ENCODE measurements around the gene KRTAP5-9.
"Not testable (repeated sequence)": the region's sequence is repeated elsewhere in the genome, so short reads cannot be mapped to it uniquely, and the experiment has no call there.

The KRTAP5-9 gene

DNA sequence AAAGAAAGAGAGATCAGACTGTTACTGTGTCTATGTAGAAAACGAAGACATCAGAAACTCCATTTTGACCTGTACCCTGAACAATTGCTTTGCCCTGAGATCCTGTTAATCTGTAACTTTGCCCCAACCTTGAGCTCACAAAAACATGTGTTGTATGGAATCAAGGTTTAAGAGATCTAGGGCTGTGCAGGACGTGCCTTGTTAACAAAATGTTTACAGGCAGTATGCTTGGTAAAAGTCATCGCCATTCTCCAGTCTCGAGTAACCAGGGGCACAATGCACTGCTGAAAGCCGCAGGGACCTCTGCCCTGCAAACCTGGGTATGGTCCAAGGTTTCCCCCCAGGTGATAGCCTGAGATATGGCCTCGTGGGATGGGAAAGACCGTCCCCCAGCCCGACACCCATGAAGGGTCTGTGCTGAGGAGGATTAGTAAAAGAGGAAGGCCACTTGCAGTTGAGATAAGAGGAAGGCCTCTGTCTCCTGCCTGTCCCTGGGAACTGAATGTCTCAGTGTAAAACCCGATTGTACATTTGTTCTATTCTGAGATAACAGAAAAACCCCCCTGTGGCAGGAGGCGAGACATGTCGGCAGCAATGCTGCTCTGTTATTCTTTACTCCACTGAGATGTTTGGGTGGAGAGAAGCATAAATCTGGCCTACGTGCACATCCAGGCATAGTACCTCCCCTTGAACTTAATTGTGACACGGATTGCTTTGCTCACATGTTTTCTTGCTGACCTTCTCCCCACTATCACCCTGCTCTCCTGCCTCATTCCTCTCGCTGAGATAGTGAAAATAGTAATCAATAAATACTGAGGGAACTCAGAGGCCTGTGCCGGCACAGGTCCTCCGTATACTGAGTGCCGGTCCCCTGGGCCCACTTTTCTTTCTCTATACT, 13.3 kb upstream of the KRTAP5-9 start:
- not testable (repeated sequence) for DNase-seq

DNA sequence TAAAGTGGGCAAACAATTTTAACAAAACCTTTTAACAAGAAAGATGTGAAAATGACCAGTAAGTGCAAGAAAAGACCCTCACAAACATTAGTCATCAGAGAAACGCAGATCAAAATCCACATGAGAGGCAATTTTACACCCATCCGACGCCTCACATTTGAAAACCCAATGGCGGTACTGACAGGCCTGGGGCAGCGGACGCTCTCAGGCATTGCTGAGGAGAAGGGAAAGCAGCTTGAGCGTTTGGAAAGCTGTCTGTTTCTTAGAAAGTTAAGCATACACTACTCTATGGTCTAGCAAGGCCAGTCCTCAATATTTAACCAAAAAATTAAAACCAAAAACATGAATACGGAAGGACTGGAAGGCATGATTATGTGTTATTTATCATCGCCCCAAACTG, 12.4 kb upstream of the KRTAP5-9 start:
- DNase-seq, result no peak

DNA sequence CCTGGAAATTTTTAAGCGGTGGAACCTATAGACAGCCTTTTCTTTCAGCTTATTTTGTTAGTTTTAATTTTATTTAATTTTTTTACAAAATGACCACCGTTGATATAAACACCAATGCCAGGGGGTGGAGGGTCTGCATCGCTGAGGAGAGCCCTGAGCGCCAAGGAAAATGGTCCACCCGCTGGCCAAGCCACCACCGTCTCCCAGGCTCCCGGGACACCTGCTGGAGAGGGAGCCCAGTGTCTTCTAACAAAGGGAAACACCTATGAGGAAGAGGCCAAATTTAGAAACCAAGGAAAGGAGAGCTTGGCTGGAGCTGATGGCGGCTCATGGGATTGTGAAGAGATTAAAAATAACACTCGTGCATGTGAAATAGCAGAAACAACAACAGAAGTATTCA, 10.7 kb upstream of the KRTAP5-9 start:
- no peak for DNase-seq

DNA sequence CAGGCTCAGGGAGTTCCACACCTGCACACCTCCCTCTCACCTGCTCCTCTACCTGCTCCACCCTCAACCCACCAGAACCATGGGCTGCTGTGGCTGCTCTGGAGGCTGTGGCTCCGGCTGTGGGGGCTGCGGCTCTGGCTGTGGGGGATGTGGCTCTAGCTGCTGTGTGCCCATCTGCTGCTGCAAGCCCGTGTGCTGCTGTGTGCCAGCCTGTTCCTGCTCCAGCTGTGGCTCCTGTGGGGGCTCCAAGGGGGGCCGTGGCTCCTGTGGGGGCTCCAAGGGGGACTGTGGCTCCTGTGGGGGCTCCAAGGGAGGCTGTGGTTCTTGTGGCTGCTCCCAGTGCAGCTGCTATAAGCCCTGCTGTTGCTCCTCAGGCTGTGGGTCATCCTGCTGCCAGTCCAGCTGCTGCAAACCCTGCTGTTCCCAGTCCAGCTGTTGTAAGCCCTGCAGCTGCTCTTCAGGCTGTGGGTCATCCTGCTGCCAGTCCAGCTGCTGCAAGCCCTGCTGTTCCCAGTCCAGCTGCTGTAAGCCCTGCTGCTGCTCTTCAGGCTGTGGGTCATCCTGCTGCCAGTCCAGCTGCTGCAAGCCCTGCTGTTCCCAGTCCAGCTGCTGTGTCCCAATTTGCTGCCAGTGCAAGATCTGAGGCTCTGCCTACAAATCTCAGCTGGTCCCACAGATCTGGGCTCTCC, 10.1 kb upstream of the KRTAP5-9 start, which contains the start of gene KRTAP5-8:
KRTAP5-8 (plus strand) TSS at position 49 of the 689 bp plus-strand sequence; CDS start at position 80, 31 bp downstream.
- not testable (repeated sequence) for DNase-seq

DNA sequence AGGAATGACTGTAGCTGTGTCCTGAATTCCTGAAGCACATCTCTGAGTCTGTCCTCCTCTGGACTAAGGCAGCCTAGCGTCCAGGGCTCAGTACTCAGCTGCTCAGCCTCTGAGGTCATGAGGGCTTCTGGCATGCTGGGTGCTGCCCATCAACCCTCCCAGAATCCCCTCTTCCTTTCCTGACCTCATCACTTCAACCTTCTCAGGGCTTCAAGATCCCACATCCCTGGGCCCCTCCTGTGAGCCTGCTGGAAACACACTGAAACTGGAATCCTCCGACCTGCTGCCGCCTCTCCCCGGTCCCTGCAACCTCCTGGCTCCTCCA, 9.6 kb upstream of the KRTAP5-9 start:
- DNase-seq, result no peak

DNA sequence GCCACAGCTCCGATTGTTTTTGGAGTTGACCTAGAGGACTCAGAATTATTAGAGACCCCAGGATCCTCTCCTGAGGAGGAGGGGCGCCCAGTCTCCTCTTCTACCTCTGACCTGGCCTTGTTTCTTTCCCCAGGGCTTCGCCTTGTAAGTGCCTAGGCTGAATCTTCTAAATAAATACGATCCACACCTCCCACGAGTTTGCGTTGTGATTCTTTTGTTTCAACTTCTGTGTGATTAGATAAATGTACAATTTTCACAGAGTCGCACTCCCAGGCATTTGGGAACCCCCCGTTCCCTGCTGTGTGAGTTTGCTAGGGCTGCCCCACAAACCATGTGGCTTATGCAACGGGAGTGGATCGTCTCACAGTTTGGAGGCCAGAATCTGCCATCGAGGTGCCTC, 9.2 kb upstream of the KRTAP5-9 start:
- no peak for DNase-seq

DNA sequence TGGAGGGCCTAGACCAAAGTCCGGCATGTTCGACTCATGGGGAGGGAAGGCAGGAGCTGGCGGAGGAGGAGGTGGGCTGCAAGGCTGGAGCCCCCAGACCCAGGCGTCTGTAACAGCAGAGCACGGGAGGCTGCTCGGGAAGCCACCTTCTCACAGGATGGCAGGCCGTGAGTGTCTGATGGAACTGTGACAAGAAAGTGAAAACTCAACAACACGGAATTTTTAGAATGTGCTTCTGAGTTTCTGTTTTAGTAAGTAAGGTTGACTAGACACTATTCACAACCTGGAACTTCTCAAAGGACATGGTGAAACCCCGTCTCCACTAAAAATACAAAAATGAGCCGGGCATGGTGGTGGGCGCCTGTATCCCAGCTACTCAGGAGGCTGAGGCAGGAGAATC, 8.2 kb upstream of the KRTAP5-9 start:
- not testable (repeated sequence) for DNase-seq

DNA sequence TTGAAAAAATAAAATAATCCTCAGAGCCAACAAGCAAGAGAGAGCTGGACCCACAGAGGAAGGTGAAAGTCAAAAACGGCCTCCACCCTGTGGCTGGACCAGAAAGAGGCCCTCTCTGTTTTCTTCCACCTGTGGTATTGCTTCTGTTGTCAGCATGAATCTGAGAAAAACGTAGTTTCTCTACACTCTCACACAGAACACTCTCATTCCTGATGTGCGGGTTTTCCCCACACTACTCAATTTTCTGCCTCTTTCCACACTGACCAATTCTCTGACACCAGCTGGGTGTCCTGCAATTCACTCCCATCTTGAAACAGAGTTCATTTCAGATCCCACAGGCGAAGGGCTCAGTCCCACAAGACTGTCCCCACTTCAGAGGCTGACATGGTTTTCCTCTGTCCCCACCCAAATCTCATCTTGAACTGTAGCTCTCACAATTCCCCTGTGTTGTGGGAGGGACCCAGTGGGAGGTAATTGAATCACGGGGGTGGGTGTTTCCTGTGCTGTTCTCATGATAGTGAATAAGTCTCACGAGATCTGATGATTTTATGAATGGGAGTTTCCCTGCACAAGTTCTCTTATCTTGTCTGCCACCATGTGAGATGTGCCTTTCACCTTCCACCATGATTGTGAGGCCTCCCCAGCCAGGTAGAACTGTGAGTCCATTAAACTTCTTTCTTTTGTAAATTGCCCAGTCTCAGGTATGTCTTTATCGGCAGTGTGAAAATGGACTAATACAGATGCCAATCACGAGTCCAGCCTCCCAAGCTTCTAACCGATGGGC, 7.5 kb upstream of the KRTAP5-9 start:
- DNase-seq, result not testable (repeated sequence)

DNA sequence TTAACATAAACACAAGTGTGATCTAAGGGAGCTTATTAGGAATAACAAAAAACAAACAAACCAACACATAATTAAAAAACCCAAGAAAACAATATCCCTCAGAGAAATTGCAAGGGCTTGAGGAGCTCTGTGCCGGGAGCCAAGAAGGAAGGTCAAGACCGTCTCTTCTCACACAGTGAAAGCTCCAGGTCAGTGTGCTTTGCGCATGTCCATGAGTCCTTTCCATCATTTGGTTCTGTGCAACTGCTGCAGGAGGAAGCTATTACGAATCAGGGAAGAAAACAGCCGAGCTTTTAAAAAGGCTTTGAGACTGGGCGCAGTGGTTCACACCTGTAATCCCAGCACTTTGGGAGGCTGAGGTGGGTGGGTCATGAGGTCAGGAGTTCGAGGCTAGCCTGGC, 5.8 kb upstream of the KRTAP5-9 start:
- DNase-seq, result no peak

DNA sequence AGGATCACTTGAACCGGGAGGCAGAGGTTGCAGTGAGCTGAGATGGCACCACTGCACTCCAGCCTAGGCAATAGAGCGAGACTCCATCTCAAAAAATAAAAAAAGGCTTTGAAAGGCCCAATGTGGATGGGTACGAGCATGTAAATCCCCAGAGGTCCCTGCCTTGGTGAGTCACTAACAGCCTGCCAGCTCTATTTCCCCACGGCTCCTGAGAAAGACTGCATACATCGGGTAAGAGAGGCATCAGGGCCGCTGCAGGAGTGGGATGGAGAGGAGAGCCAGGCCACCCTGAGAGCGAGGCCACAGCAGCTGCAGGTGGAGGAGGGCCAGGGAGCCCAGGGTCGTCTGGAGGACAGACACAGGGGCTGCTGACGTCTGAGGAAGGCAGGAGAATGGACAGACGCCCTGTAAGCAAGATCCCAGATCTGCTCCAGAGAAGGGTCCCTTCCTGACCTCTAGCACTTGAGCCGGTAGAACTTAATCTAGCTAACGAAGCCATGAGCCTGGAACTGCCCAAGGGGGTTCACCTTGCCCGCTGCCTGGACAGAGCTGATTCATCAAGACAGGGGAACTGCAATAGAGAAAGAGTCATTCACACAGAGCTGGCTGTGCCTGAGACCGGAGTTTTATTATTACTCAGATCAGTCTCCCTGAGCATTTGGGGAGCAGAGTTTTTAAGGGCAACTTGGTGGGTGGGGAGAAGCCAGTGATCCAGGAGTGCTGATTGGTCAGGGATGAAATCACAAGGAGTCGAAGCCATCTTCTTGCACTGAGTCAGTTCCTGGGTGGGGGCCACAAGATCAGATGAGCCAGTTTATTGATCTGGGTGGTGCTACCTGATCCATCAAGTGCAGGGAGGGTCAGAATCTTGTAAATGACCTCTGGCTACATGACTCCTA, 5.1 kb upstream of the KRTAP5-9 start:
- no peak for DNase-seq

DNA sequence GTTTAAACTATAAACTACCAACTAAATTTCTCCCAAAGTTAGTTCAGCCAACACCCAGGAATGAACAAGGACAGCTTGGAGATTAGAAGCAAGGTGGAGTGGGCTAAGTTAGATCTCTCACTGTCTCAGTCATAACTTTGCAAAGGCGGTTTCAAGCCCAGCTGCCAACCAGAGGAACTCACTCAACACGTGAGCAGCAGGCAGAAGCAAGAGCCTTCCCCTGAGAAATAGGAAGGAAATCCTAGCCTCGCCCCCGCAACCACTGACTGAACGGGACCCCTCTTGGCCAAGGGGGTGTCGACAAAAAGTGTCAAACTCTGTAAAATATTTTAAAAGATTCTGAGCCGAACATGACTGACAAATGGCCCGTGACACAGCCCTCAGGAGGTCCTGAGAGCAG, 4.4 kb upstream of the KRTAP5-9 start:
- no peak for DNase-seq

DNA sequence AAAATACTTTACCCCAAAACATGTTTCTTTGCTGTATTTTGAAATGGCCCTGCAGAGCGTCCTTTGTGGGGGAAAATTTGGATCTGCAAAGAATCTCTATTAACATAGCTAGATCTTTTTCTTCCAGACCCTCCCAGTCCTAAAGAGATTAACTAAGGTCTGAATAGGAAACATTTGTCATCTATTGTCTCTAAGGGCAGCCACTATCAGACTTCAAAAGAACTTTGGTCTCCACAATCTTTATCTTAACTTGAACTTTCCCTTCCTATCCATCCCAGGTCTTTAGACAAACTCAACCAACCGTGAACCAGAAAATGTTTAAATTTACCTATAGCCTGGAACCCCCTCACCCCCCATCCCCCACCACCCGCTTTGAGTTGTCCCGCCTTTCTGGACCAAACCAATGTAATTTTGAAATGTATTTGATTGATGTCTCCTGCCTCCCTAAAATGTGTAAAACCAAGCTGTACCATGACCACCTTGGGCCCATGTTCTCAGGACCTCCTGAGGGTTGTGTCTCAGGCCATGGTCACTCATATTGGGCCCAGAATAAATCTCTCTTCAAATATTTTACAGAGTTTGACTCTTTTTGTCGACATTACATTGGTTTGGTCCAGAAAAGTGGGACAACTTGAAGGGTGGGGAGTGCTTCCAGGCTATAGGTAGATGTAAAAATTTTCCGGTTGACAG, 3.5 kb upstream of the KRTAP5-9 start:
- no peak for DNase-seq

DNA sequence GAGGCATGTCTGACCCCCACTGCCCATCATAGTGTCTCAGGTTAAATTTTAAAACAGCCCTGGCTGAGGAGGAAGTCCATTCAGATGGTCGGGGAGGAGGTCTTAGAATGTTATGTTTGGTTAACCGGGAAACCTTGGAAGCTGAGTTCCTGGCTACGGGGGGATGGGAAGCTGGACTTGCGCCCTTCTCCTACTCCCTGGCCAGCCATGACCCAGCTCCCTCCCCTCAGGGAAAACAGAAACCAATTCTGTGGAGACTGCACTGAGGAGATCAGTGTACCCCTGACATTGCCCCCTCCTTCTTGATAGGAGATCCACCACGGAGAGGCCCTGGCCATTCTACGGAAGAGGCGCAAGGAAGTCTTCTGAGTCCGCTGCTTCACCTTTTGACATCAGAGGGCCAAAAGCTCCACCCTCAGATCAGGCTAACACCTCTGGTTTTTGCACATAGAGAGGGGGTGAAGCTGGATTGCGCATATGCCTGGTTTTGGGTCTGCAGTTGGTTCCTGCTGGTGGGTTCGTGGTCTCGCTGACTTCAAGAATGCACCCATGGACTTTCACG, 2.7 kb upstream of the KRTAP5-9 start:
- DNase-seq, result no peak

DNA sequence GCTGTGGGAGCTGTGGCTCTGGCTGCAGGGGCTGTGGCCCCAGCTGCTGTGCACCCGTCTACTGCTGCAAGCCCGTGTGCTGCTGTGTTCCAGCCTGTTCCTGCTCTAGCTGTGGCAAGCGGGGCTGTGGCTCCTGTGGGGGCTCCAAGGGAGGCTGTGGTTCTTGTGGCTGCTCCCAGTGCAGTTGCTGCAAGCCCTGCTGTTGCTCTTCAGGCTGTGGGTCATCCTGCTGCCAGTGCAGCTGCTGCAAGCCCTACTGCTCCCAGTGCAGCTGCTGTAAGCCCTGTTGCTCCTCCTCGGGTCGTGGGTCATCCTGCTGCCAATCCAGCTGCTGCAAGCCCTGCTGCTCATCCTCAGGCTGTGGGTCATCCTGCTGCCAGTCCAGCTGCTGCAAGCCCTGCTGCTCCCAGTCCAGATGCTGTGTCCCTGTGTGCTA, 514 bp downstream of the KRTAP5-9 start:
- no peak for DNase-seq

DNA sequence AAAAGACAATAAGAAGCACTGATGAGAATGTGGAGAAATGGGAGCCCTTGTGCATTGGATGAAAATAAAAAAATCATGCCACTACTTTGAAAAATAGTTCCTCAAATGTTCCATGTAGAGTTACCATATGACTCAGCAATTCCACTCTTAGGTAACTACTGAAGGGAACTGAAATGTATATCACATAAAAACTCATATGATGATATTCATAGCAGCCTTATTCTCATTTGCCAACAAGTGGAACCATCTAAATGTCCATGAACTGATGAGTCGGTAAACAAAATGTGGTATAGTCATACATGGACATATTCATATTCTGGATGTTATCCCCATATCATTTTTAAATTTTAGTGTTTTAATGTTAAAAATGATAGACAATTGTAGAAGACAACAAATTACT, 3.5 kb downstream of the KRTAP5-9 start:
- no peak for DNase-seq

DNA sequence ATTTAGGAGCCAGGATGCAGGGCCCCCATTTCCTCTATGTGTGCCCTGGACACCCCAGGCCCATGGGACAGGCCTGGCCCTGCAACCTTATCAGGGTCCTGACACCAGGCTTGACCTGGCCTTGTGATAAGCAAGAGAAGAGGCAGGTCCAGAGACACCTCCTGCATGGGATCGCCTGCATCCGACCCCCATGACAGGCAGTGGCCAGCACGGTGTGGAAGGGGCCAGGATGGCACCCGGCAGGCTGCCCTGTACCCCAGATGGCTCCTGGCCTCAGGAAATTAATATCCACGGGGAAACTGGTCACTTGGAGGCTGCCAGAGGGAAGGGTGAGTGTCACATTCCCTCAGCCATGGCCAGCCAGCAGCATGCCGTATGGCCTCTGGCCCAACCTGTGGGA, 6.8 kb downstream of the KRTAP5-9 start:
- no peak for DNase-seq

DNA sequence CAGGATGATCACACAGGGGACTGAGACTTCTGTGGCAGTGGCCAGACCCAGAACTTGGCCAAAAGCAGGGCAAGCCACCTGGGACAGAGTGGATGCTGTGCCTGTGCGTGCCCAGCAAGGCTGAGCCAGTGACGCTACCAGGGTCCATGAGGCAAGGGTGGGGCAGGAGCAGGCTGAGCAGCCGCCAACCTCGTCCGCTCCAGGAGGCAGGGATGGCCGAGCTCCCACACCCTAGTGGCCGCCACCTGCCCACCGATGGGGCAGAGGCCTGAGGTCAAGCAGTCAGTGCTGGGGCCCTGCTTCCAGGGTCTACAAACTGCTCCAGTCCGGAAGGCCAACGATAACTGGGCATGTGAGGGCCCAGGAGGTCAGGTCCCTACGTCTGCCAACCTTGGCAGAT, 7.3 kb downstream of the KRTAP5-9 start:
- DNase-seq, result no peak

DNA sequence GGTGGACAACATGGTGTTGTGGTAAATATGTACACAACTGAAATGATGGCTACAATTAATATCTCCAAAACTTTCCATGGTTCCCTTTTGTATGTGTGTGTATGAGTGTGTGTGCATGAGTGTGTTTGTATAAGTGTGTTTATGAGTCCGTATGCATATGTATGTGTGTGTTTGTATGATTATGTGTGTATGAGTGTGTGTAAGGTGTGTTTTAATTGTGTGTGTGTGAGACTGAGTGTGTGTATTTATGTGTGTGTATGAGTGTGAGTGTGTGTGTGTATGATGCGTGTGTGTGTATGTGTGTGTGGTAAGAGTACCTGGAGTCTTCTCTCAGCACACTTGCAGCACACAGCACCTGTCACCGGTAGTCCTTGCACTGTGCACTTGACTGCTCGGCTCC, 7.8 kb downstream of the KRTAP5-9 start:
- DNase-seq, result no peak

DNA sequence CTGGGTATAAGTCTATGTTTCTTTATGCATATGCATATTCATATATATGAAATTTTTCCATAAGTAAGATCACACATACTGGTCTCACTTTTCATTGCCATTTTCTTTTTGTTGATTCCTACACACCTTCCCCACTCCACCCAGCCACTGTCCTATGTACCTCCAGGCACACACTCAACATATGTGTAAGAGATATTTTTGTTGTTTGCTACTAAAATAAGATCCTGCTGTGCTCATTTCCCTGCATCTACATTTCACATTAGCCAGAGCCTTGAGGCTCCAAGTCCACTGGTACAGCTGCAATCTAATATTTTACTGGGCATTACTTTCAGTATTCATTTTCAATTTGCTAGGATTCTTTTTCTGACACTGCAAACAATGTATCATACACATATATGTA, 9.0 kb downstream of the KRTAP5-9 start:
- DNase-seq, result no peak

DNA sequence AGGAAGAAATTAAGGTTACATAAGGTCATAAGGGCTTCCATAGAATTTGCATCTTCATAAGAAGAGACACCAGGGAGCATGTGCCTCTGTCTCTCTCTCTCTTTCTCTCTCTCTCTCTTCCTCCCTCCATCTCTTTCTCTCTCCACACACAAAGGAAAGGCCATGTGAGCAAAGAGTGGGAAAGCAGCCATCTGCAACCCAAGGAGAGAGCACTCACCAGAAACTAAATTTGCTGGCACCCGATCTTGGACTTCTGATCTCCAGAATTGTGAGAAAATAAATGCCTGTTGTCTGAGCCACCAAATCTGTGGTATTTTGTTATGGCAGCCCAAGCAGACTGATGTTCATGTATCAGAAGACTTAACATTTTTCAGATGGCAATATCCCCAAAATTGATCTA, 10.8 kb downstream of the KRTAP5-9 start:
- no peak for DNase-seq

DNA sequence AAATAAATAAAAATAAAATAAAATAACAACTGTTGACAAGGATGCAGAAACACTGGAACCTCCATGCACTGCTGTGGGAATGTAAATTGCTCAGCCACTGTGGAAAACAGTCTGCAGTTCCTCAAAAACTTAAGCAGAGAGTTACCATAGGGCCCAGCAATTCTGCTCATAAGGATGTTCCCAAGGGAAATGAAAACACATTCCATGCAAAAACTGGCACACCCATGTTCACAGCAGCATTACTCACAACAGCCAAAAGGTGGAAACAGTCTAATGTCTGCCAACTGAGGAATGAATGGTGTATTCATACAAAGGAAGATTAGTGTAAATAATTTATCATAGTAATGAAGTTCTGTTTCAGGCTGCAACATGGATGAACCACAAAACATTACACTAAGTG, 13.9 kb downstream of the KRTAP5-9 start:
- no peak for DNase-seq

DNA sequence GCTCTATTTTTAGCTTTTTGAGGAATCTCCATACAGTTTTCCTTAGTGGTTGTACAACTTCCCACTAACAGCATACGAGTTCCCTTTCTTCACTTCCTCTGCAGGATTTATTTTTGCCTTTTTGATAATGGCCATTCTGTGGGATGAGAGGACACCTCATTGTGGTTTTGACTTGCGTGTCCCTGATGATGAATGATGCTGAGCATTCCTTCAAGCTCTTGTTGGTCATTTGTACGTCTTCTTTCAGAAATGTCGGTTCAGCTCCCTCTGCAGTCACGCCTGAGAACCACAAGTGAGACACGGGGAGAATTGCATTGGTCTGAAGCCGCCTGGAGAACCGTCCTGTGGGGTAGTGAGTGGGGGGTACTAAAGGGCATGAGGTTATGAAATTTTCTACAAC, 15.2 kb downstream of the KRTAP5-9 start:
- no peak for DNase-seq
